Mammary epithelial cell (primary cell): ENCODE results near the gene EEF1E1.

Experiments
- CTCF ChIP-seq, 2 donors: IDR thresholded peaks in 1 of 2; conservative IDR thresholded peaks in 1 of 2; 2 replicates each; pipeline ENCODE4 v1.5.1; 2011 to 2012; ENCODE audit warnings: inconsistent platforms in 2 of 2, low read length in 2 of 2, mild to moderate bottlenecking in 2 of 2, control low read depth in 1 of 2, low read depth in 1 of 2; ENCODE audit not compliant: insufficient read depth in 1 of 2; ENCODE audit errors: extremely low read depth in 1 of 2
- EZH2 ChIP-seq: IDR thresholded peaks from 2 replicates; pipeline ENCODE4 v1.6.1; 2012; ENCODE audit warnings: low read length, inconsistent platforms, borderline replicate concordance

DNA sequence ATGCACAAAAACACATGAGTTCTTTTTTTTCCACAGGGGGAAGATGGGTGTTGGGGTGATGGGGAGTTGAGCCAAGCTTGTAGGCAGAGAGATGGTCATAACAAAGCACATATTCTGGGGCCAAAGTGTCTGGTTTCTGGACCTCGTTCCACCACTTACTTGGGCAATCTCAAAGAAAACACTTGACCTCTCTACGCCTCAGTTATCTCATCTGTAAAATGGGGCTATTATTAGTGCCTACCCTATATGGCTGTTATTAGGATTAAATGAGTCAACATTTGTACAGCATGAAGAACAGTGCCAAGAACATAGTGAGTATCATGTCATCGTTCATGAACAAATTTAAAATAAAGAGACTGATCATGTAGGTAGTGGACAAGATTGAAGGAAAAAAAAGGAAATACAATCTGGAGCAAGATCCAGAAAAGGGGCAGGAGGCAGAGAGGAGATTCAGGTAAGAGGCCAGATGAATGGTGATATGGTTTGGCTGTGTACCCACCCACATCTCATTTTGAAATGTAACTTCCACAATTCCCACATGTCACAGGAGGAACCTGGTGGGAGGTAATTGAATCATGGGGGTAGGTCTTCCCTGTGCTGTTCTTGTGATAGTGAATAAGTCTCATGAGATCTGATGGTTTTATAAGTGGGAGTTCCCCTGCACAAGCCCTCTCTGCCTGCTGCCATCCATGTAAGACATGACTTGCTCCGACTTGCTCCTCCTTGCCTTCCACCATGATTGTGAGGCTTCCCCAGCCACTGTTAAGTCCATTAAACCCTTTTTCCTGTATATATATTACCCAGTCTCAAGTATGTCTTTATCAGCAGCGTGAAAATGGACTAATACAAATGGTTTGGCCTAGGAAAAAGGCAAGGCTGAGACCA lies 14.2 kb downstream of the EEF1E1 start:
- TF ChIP-seq CTCF (conservative IDR thresholded peaks at IDR 0.05 in 1 of 2, IDR thresholded peaks at IDR 0.05 in 1 of 2; ENCODE audit: extremely low read depth in 1 of 2, insufficient read depth in 1 of 2, low read depth in 1 of 2, low read length in 2 of 2) (no peak), EZH2 (no peak)
